ENCODE measurements around the gene TRIO. TPM values are rescaled to one million over a fixed set of nuclear protein-coding genes. Genes with fewer than 3 reads are reported as not detected.

The TRIO gene
- total RNA-seq, 1 experiment from 2014 or later: 136 TPM

- ChIA-PET POLR2A (no interaction called here), CTCF (interaction anchor here (0.6 to 2.4 kb wide), 3 partner anchors 97 to 379 kb away, joined by 3 to 11 read pairs (median 4); no protein-coding TSS in a partner anchor)
- no peak overlapping the region for H3K4me3 Mint-ChIP-seq (ENCODE audit: unreplicated experiment)
- no peak for DNase-seq (ENCODE audit: unreplicated experiment)
- H3K27ac Mint-ChIP-seq (ENCODE audit: low read depth, unreplicated experiment): no peak overlapping the region
- no peaks in the 10 kb centered on the region for H3K27me3 Mint-ChIP-seq (ENCODE audit: insufficient read depth, unreplicated experiment)
- no peaks in the 10 kb centered on the region for H3K9me3 Mint-ChIP-seq (ENCODE audit: unreplicated experiment)
- TF ChIP-seq, protein P1, sequence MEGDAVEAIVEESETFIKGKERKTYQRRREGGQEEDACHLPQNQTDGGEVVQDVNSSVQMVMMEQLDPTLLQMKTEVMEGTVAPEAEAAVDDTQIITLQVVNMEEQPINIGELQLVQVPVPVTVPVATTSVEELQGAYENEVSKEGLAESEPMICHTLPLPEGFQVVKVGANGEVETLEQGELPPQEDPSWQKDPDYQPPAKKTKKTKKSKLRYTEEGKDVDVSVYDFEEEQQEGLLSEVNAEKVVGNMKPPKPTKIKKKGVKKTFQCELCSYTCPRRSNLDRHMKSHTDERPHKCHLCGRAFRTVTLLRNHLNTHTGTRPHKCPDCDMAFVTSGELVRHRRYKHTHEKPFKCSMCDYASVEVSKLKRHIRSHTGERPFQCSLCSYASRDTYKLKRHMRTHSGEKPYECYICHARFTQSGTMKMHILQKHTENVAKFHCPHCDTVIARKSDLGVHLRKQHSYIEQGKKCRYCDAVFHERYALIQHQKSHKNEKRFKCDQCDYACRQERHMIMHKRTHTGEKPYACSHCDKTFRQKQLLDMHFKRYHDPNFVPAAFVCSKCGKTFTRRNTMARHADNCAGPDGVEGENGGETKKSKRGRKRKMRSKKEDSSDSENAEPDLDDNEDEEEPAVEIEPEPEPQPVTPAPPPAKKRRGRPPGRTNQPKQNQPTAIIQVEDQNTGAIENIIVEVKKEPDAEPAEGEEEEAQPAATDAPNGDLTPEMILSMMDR (IDR thresholded peaks at IDR 0.05; ENCODE audit: unreplicated experiment): no peak
- intact Hi-C loops (cut with micrococcal nuclease): no loop called here
- H3K36me3 Mint-ChIP-seq (ENCODE audit: insufficient read depth, unreplicated experiment): peaks cover 87% of the 10 kb centered on the region
- no TSS peak for BruUV-seq (replicated peaks)
- no peaks in the 10 kb centered on the region for H3K4me1 Mint-ChIP-seq (ENCODE audit: insufficient read depth, unreplicated experiment)
Observed at GRCh38 chr5:14366763-14367162, 223.6 kb downstream of the TRIO start.

DNA sequence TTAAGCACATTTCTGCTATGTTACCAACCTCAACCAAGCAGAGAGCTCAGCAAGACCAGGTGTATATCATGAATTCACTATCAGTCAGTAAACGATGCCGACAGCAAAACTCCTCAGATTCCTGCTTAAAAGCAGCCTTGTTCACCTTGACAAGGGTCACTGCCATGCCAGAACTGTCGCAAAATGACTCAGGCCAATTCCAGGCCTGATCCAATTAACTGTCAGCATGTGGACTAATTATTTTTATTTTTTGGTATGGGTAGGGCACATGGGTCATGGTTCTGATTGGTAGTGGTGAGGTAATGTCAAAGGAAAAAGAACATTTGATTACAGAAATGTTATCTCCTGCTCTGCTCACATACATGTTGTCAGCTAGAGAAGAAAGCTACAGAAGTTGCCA lies 224.2 kb downstream of the TRIO start:
- ChIA-PET POLR2A (no interaction called here), CTCF (interaction anchor here (0.6 to 2.4 kb wide), 7 partner anchors 16 to 1366 kb away, joined by 3 to 11 read pairs (median 4); no protein-coding TSS in a partner anchor)
- Mint-ChIP-seq H3K9me3 (ENCODE audit: unreplicated experiment) (no peaks in the 10 kb centered on the region), H3K4me1 (ENCODE audit: insufficient read depth, unreplicated experiment) (no peaks in the 10 kb centered on the region), H3K36me3 (ENCODE audit: insufficient read depth, unreplicated experiment) (peaks cover 86% of the 10 kb centered on the region), H3K4me3 (ENCODE audit: unreplicated experiment) (no peak overlapping the region), H3K27me3 (ENCODE audit: insufficient read depth, unreplicated experiment) (no peaks in the 10 kb centered on the region), H3K27ac (ENCODE audit: low read depth, unreplicated experiment) (no peak overlapping the region)
- no peak for DNase-seq (ENCODE audit: unreplicated experiment)
- no TSS peak for BruUV-seq (replicated peaks)
- intact Hi-C loops (cut with micrococcal nuclease): no loop called here
- TF ChIP-seq, protein P1 (IDR thresholded peaks at IDR 0.05; ENCODE audit: unreplicated experiment): no peak

DNA sequence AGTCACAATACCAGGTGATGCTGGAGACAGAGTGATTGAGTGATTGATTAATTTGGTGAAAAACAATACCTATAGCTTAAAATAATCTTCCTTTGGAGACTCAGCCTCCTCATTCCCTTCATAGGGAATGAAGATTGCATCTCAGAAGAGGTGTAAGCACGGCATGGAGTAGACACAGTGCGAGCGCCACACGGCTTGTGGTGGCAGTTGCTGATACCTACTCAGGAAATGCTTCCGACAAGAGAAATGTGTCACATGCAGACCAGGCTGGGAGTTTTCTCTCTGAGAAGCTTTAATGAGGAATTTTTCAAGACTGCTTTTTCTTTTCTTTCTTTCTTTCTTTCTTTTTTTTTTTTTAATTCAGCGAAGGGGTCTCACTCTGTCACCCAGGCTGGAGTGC lies 226.6 kb downstream of the TRIO start:
- CTCF ChIA-PET: interaction anchor here (0.7 to 2.9 kb wide), 5 partner anchors 18 to 384 kb away, joined by 3 to 13 read pairs (median 3); no protein-coding TSS in a partner anchor
- Mint-ChIP-seq H3K36me3 (ENCODE audit: insufficient read depth, unreplicated experiment) (peaks cover 82% of the 10 kb centered on the region), H3K27ac (ENCODE audit: low read depth, unreplicated experiment) (no peak overlapping the region)

DNA sequence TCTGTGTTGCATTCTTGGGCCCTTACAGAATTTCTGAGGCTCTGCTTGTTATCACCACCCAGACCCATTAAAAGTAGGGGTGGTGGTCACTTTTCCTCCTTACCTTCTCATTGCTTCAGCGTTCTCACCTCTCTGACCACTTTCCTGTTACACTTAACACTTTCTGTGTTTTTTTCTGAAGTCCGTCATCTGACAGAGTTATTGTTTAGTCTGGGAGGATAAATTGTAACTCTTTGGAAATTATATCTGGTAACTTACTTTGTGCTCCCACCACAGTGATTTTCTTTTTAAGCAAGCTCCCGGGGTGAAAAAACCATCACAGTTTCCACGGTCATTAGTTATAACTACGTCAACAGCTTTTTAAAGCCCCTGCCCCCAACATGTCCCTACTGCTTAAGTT lies 227.2 kb downstream of the TRIO start:
- Mint-ChIP-seq H3K36me3 (ENCODE audit: insufficient read depth, unreplicated experiment) (peaks cover 81% of the 10 kb centered on the region), H3K4me3 (ENCODE audit: unreplicated experiment) (no peak overlapping the region), H3K27ac (ENCODE audit: low read depth, unreplicated experiment) (no peak overlapping the region), H3K27me3 (ENCODE audit: insufficient read depth, unreplicated experiment) (no peaks in the 10 kb centered on the region), H3K9me3 (ENCODE audit: unreplicated experiment) (no peaks in the 10 kb centered on the region), H3K4me1 (ENCODE audit: insufficient read depth, unreplicated experiment) (no peaks in the 10 kb centered on the region)
- CTCF ChIA-PET: interaction anchor here (0.6 to 2.9 kb wide), 3 partner anchors 16 to 39 kb away, joined by 3 to 13 read pairs (median 3); no protein-coding TSS in a partner anchor
- intact Hi-C loops (cut with micrococcal nuclease): no loop called here
- no TSS peak for BruUV-seq (replicated peaks)
- POLR2A ChIA-PET: no interaction called here
- TF ChIP-seq, protein P1 (IDR thresholded peaks at IDR 0.05; ENCODE audit: unreplicated experiment): no peak
- DNase-seq (ENCODE audit: unreplicated experiment): no peak

More for the DNA sequence above, 226.6 kb downstream of the TRIO start:
- no peaks in the 10 kb centered on the region for H3K9me3 Mint-ChIP-seq (ENCODE audit: unreplicated experiment)
- TF ChIP-seq, protein P1 (IDR thresholded peaks at IDR 0.05; ENCODE audit: unreplicated experiment): no peak
- no TSS peak for BruUV-seq (replicated peaks)
- no peak overlapping the region for H3K4me3 Mint-ChIP-seq (ENCODE audit: unreplicated experiment)
- POLR2A ChIA-PET: no interaction called here
- intact Hi-C loops (cut with micrococcal nuclease): no loop called here
- H3K27me3 Mint-ChIP-seq (ENCODE audit: insufficient read depth, unreplicated experiment): no peaks in the 10 kb centered on the region
- DNase-seq (ENCODE audit: unreplicated experiment): no peak
- H3K4me1 Mint-ChIP-seq (ENCODE audit: insufficient read depth, unreplicated experiment): no peaks in the 10 kb centered on the region

All from MCF 10A (cell line).